HL-60 (cell line): ENCODE data around the gene WDR48.

Experiments
- CTCF ChIP-seq: IDR thresholded peaks from one replicate; pipeline ENCODE4 v1.5.1; 2011; ENCODE audit warnings: low read length, control low read depth, inconsistent platforms; ENCODE audit not compliant: insufficient read depth
- POLR2AphosphoS5 ChIP-seq: IDR thresholded peaks from 2 replicates; pipeline ENCODE4 v1.6.1; 2012; ENCODE audit warnings: low read depth
- SPI1 ChIP-seq: IDR thresholded peaks from 2 replicates; pipeline ENCODE4 v1.6.1; 2012; ENCODE audit warnings: low read depth, mild to moderate bottlenecking, borderline replicate concordance

GRCh38 chr3:39082666-39083313 is 31.0 kb downstream of the WDR48 start:
- TF ChIP-seq CTCF: no peak
- TF ChIP-seq POLR2AphosphoS5: no peak
- TF ChIP-seq SPI1: no peak; the same call in 1 of the 2 replicates
